GM18507 (cell line): ENCODE results near the gene MECP2.

Experiments used
- DNase-seq: peaks from one replicate; pipeline ENCODE4 v3.0.0; 2011; ENCODE audit warnings: low read depth; ENCODE audit not compliant: insufficient read length; ENCODE audit errors: extremely low spot score
- FAIRE-seq: peaks from 2 replicates; lab custom pipeline; 2011; peaks lifted over from hg19 to GRCh38; lab: Jason Lieb, UNC

MECP2 gene

GRCh38 chrX:154116426-154117211 lies 19.1 kb upstream of the MECP2 start:
- DNase-seq: no peak
- no peak for FAIRE-seq

- DNase-seq: no peak
- FAIRE-seq: no peak
Observed at GRCh38 chrX:154115750-154116149, 18.2 kb upstream of the MECP2 start.

GRCh38 chrX:154115071-154115470 lies 17.6 kb upstream of the MECP2 start:
- no peak for DNase-seq
- FAIRE-seq: no peak

- FAIRE-seq (no peak), DNase-seq (no peak)
Observed at GRCh38 chrX:154114652-154115051, 17.1 kb upstream of the MECP2 start.

GRCh38 chrX:154113729-154114128 lies 16.2 kb upstream of the MECP2 start:
- no peak for FAIRE-seq
- DNase-seq: no peak

- no peak for FAIRE-seq
- DNase-seq: no peak
Observed at GRCh38 chrX:154098551-154098950, 1.0 kb upstream of the MECP2 start.

GRCh38 chrX:154097003-154097588 lies 421 bp downstream of the MECP2 start:
- DNase-seq: peak; percentile 48
- FAIRE-seq: no peak

- no peak for DNase-seq
- no peak for FAIRE-seq
Observed at GRCh38 chrX:154096140-154097002, 1.1 kb downstream of the MECP2 start.

GRCh38 chrX:154094833-154095232 lies 2.7 kb downstream of the MECP2 start:
- DNase-seq (no peak), FAIRE-seq (no peak)

GRCh38 chrX:154093965-154094364 lies 3.6 kb downstream of the MECP2 start:
- FAIRE-seq (no peak), DNase-seq (no peak)

GRCh38 chrX:154092371-154092770 lies 5.1 kb downstream of the MECP2 start:
- DNase-seq (no peak), FAIRE-seq (no peak)

GRCh38 chrX:154091678-154092077 lies 5.8 kb downstream of the MECP2 start:
- DNase-seq: no peak
- no peak for FAIRE-seq

GRCh38 chrX:154090731-154091130 lies 6.8 kb downstream of the MECP2 start:
- DNase-seq: no peak
- no peak for FAIRE-seq

GRCh38 chrX:154084449-154085300 lies 12.8 kb downstream of the MECP2 start:
- FAIRE-seq (no peak), DNase-seq (no peak)

GRCh38 chrX:154083126-154083517 lies 14.4 kb downstream of the MECP2 start:
- DNase-seq (no peak), FAIRE-seq (no peak)

GRCh38 chrX:154082396-154083125 lies 15.0 kb downstream of the MECP2 start:
- DNase-seq: no peak

GRCh38 chrX:154077101-154077500 lies 20.4 kb downstream of the MECP2 start:
- no peak for DNase-seq
- no peak for FAIRE-seq

More at GRCh38 chrX:154082396-154083125, 15.0 kb downstream of the MECP2 start:
- FAIRE-seq: no peak

- FAIRE-seq: no peak
- no peak for DNase-seq
Observed at GRCh38 chrX:154074199-154074598, 23.3 kb downstream of the MECP2 start.

GRCh38 chrX:154072192-154072591 lies 25.3 kb downstream of the MECP2 start:
- FAIRE-seq (no peak), DNase-seq (no peak)
